Measurements from ENCODE around the gene MTHFD1L. TPM values are rescaled to one million over a fixed set of nuclear protein-coding genes. Genes with fewer than 3 reads are reported as not detected.

Gene MTHFD1L
- total RNA-seq, 2 donors from 2014 or later, result 45.3 to 53.4 TPM

DNA sequence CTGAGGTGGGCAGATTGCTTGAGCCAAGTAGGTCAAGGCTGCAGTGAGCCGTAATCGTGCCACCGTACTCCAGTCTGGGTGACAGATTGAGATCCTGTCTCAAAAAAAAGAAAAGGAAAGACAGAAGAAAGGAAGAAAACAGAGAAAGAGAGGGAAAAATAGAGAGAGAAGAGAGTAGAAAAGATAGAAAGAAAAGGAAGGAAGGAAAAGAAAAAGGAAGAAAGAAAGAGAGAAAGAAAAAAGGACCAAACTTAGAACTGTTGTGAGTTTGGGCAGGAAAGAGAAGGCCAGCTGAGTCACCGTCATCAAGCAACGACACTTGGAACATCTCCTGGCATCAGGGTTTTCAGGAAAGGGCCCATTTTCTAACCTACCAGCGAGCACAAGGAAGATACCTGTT is 278.3 kb downstream of the MTHFD1L start:
- intact Hi-C loops (cut with DNase I), result loop anchor here in 1 of 2 donors (5.0 kb wide), 1 partner anchor 537 kb away; no protein-coding TSS in a partner anchor
- no peak for DNase-seq (ENCODE audit: low spot score)

DNA sequence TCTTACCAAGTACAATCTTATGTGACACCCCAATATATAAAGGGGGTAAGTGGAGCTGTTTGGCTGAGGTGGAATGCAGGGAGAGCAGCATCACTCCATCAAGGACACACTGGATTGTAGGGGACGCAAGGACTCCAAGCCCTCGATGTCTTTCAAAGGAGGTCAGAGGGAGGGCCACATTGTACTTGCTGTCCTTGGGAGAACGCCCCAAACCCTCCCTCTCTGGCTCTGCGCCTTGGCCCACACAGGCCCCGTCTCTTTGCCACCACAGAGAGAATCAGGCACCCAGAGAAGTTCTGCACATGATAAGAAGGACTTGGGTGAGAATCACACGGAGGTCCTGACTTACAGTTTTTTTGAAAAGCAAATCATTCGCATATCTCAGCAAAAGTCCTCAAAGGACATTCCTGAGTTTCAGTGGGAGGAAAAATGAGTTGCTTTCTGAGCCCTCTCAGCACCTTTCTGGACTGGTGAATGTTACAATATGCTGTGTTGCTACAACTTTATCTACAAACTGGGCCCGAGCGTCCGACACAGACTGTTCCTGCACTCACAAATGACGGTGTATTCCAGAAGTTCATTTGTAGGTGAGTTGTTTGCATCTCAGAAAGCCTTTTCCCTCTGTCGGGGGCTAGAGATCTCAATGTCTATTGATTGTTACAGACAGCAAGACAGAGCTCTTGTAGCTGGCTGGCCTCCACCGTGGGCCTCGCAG is 281.8 kb downstream of the MTHFD1L start:
- intact Hi-C loops (cut with DNase I), result no loop called here
- no peak for DNase-seq (ENCODE audit: low spot score)

DNA sequence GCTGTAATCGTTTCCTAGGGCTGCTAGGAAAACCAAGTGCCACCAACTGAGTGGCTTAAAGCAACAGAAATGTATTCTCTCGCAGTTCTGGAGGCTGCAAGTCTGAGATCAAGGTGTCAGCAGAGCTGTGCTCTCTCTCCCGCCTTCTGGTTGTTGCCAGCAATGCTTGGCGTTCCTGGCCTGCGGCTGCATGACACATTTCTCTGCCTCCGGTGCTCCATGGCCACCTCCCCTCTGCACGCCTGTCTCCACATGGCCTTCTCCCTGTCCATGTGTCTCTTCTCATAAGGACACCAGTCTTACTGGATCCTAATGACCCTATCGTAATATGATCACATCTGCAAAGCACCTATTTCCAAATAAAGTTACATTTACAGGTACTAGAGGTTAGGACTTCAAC is 282.6 kb downstream of the MTHFD1L start:
- intact Hi-C loops (cut with DNase I), result no loop called here
- no peak for DNase-seq (ENCODE audit: low spot score)

DNA sequence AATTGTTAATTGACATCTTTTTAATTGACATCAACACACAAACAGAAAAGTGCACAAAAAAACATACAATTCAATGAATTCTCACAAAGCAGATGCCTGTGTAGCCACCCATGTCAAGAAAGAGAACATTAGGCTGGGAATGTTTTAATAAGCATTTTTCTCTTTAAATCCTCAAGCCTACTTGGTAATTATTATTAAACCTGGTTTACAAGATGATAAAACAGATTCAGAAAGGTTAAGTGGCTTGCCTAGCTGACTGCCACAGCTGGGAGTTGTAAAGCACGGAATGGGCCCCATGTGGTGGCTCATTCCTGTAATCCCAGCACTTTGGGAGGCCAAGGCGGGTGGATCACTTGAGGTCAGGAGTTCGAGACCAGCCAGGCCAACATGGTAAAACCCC is 284.3 kb downstream of the MTHFD1L start:
- intact Hi-C loops (cut with DNase I), result no loop called here
- DNase-seq (ENCODE audit: low spot score), result no peak

Measured in posterior vena cava (tissue), 2 donors.